Trophoblast cell (in vitro differentiated cells and primary cell): Measurements from ENCODE around the gene DNAH17.
A peak's percentile ranks its signal among the peaks of the same experiment; 100 is the strongest.

Experiments used
- DNase-seq, 2 donors: peaks; one replicate each; pipeline ENCODE4 v3.0.0-alpha.2; 2016
- H2AFZ ChIP-seq: 2 replicates; pipeline ENCODE4 v1.6.1; 2013; ENCODE audit warnings: low read length, moderate library complexity, mild to moderate bottlenecking; ENCODE audit not compliant: insufficient read depth, poor library complexity
- H2AK5ac ChIP-seq: 2 replicates; pipeline ENCODE4 v1.6.1; 2013; ENCODE audit warnings: mild to moderate bottlenecking, low read length
- H2BK120ac ChIP-seq: 2 replicates; pipeline ENCODE4 v1.6.1; 2013; ENCODE audit warnings: low read length, mild to moderate bottlenecking, moderate library complexity; ENCODE audit not compliant: insufficient read depth, poor library complexity
- H2BK12ac ChIP-seq: 2 replicates; pipeline ENCODE4 v1.6.1; 2013; ENCODE audit warnings: mild to moderate bottlenecking, low read length, moderate library complexity
- H2BK5ac ChIP-seq: 2 replicates; pipeline ENCODE4 v1.6.1; 2013; ENCODE audit warnings: low read length, low read depth, moderate library complexity, mild to moderate bottlenecking; ENCODE audit not compliant: poor library complexity
- H3K14ac ChIP-seq: 2 replicates; pipeline ENCODE4 v1.6.1; 2013; ENCODE audit warnings: mild to moderate bottlenecking, low read length
- H3K18ac ChIP-seq: 2 replicates; pipeline ENCODE4 v1.6.1; 2013; ENCODE audit warnings: mild to moderate bottlenecking, low read length
- H3K23ac ChIP-seq: 2 replicates; pipeline ENCODE4 v1.6.1; 2013; ENCODE audit warnings: low read length
- H3K27ac ChIP-seq: 2 replicates; pipeline ENCODE4 v1.5.1; 2013; ENCODE audit warnings: low read depth, mild to moderate bottlenecking, inconsistent platforms, low read length, moderate library complexity
- H3K27me3 ChIP-seq: 2 replicates; pipeline ENCODE4 v1.6.1; 2013; ENCODE audit warnings: inconsistent platforms, mild to moderate bottlenecking, low read length, moderate library complexity; ENCODE audit not compliant: insufficient read depth
- H3K36me3 ChIP-seq, 2 experiments: 1 replicate in 1 of 2; 2 replicates in 1 of 2; pipeline ENCODE4 v1.6.1; 2013; ENCODE audit warnings: low read length in 2 of 2, mild to moderate bottlenecking in 2 of 2, moderate library complexity in 1 of 2; ENCODE audit not compliant: insufficient read depth in 2 of 2, control insufficient read depth in 1 of 2
- H3K4ac ChIP-seq: 2 replicates; pipeline ENCODE4 v1.6.1; 2013; ENCODE audit warnings: low read depth, mild to moderate bottlenecking, low read length, moderate library complexity
- H3K4me1 ChIP-seq, 2 experiments: 1 replicate in 1 of 2; 2 replicates in 1 of 2; pipeline ENCODE4 v1.6.1; 2013; ENCODE audit warnings: low read length in 2 of 2, mild to moderate bottlenecking in 2 of 2, moderate library complexity in 1 of 2; ENCODE audit not compliant: insufficient read depth in 2 of 2, control insufficient read depth in 1 of 2
- H3K4me2 ChIP-seq: 2 replicates; pipeline ENCODE4 v1.6.1; 2013; ENCODE audit warnings: inconsistent platforms, mild to moderate bottlenecking, low read length, moderate library complexity
- H3K4me3 ChIP-seq: 2 replicates; pipeline ENCODE4 v1.5.1; 2013; ENCODE audit warnings: mild to moderate bottlenecking, low read depth, low read length, inconsistent platforms
- H3K79me1 ChIP-seq: one replicate; pipeline ENCODE4 v1.6.1; 2013; ENCODE audit warnings: low read length
- H3K79me2 ChIP-seq: 2 replicates; pipeline ENCODE4 v1.6.1; 2013; ENCODE audit warnings: low read length, mild to moderate bottlenecking; ENCODE audit not compliant: control insufficient read depth, insufficient read depth, poor library complexity
- H3K9ac ChIP-seq: 2 replicates; pipeline ENCODE4 v1.6.1; 2013; ENCODE audit warnings: mild to moderate bottlenecking, low read length
- H3K9me3 ChIP-seq: 2 replicates; pipeline ENCODE4 v1.6.1; 2013; ENCODE audit warnings: low read depth, mild to moderate bottlenecking, control low read depth, inconsistent platforms, low read length; ENCODE audit not compliant: insufficient read depth
- H4K12ac ChIP-seq: 2 replicates; pipeline ENCODE4 v1.6.1; 2013; ENCODE audit warnings: low read depth, mild to moderate bottlenecking, low read length, moderate library complexity
- H4K8ac ChIP-seq: 2 replicates; pipeline ENCODE4 v1.6.1; 2013; ENCODE audit warnings: low read depth, mild to moderate bottlenecking, low read length, moderate library complexity
- H4K91ac ChIP-seq: one replicate; pipeline ENCODE4 v1.6.1; 2013; ENCODE audit warnings: low read depth, mild to moderate bottlenecking, low read length, moderate library complexity
- WGBS: extraction: QIAGEN DNeasy Blood & Tissue Kit; methylation state at CpG from one replicate; pipeline ENCODE4 v1.1.7; 2013; ENCODE audit warnings: missing lambda C conversion rate; ENCODE audit not compliant: insufficient read length, insufficient coverage; ENCODE audit errors: extremely low coverage; 5-methylcytosine and 5-hydroxymethylcytosine counted together

Gene DNAH17

GRCh38 chr17:78611607-78612006 lies 34.4 kb upstream of the DNAH17 start:
- Histone ChIP-seq H2BK5ac (no peak overlapping the region), H3K27ac (peak overlapping the region; percentile 45), H3K4me2 (peak overlapping the region; percentile 28), H3K4ac (no peak overlapping the region), H3K23ac (no peak overlapping the region), H2AFZ (no peak overlapping the region), H3K36me3 (no peaks in the 10 kb centered on the region), H4K12ac (no peak overlapping the region), H3K18ac (no peak overlapping the region), H2BK120ac (no peak overlapping the region), H4K91ac (no peak overlapping the region), H2AK5ac (no peak overlapping the region), H3K4me1 (peaks cover 13 to 17% of the 10 kb centered on the region in 2 experiments), H3K27me3 (no peaks in the 10 kb centered on the region), H3K14ac (no peak overlapping the region), H2BK12ac (no peak overlapping the region), H3K79me2 (no peaks in the 10 kb centered on the region), H3K4me3 (no peak overlapping the region), H3K79me1 (peaks cover 11% of the 10 kb centered on the region), H3K9me3 (no peaks in the 10 kb centered on the region), H4K8ac (no peak overlapping the region), H3K9ac (no peak overlapping the region)
- DNase-seq = no peak
- no CpG with 5 or more reads among the region's 6 CpGs for WGBS

DNA sequence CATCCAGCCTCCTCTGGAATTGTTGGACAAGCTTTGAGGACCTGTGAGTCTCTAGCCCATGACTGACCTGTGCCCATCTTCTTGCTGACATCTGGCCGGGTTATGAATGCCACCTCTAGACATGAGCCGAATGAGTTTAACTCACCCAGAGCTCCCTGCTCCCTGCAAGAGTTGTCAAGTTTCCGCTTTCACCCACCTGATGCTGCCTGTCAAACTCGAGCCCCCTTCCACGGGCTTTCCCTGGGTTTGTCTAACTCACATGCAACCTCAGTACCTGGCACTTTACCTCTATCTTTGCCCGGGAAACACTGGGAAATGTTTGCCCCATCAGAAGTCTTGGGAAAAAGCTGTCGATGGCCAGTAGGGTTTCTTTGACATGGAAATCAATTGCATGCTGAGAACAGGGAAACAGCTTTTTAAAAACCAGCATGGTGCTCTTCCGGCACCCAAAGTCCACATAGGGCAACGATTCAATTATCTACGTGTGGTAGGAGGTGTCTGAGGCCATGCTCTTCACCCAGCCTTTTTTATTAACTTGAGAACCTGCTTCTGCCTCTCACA lies 33.8 kb upstream of the DNAH17 start:
- no CpG with 5 or more reads among the region's 10 CpGs for WGBS
- H2AFZ ChIP-seq = no peak overlapping the region
- no peak for DNase-seq

DNA sequence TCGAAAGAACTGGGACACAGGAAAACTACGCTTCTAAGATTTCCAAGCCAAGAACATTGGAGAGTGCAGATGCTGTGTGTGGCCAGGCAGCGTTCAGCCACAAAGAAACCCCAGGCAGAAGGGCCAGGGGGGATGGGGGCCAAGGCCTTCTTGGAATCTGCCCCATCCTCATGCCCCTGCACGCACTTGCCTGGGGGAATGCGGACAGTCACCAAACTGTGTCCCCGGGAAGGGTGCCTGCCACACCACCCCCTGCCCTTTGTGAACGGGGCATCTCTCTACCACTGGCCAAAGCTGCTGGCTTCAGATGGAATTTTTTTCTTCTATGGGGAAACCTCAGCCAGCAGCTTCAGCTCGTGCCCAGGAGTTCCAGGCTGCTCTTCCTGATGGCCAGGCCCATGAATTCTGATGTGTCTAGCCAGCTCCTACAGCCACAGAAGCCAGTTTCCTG lies 32.0 kb upstream of the DNAH17 start:
- Histone ChIP-seq H3K4ac (no peak overlapping the region), H3K36me3 (no peaks in the 10 kb centered on the region), H3K4me2 (no peak overlapping the region), H4K91ac (peak overlapping the region; percentile 63), H3K18ac (no peak overlapping the region), H2BK120ac (no peak overlapping the region), H3K23ac (no peak overlapping the region), H2BK5ac (no peak overlapping the region), H2AK5ac (no peak overlapping the region), H3K14ac (no peak overlapping the region), H3K27me3 (no peaks in the 10 kb centered on the region), H4K8ac (no peak overlapping the region), H2AFZ (no peak overlapping the region), H3K9me3 (no peaks in the 10 kb centered on the region), H4K12ac (no peak overlapping the region), H3K79me2 (no peaks in the 10 kb centered on the region), H3K9ac (no peak overlapping the region), H3K4me3 (no peak overlapping the region), H3K79me1 (peaks cover 9% of the 10 kb centered on the region), H3K4me1 (peaks cover 13 to 17% of the 10 kb centered on the region in 2 experiments), H3K27ac (no peak overlapping the region), H2BK12ac (no peak overlapping the region)
- DNase-seq = peak in 1 of 2 donors; percentile 47
- no CpG with 5 or more reads among the region's 8 CpGs for WGBS

More for the DNA sequence above, 33.8 kb upstream of the DNAH17 start:
- H4K12ac ChIP-seq = no peak overlapping the region
- H2BK5ac ChIP-seq = no peak overlapping the region
- H3K9ac ChIP-seq = no peak overlapping the region
- no peaks in the 10 kb centered on the region for H3K36me3 ChIP-seq
- H4K91ac ChIP-seq = peak overlapping the region; percentile 59
- H3K4me2 ChIP-seq = peak overlapping the region; percentile 28
- H3K4me3 ChIP-seq = no peak overlapping the region
- peak overlapping the region; percentile 21 for H3K18ac ChIP-seq
- no peak overlapping the region for H3K4ac ChIP-seq
- no peak overlapping the region for H4K8ac ChIP-seq
- peak overlapping the region; percentile 45 for H3K27ac ChIP-seq
- no peaks in the 10 kb centered on the region for H3K9me3 ChIP-seq
- no peak overlapping the region for H2AK5ac ChIP-seq
- H2BK120ac ChIP-seq = peak overlapping the region; percentile 25
- H3K79me2 ChIP-seq = no peaks in the 10 kb centered on the region
- peak overlapping the region; percentile 5 for H2BK12ac ChIP-seq
- H3K79me1 ChIP-seq = peaks cover 11% of the 10 kb centered on the region
- H3K27me3 ChIP-seq = no peaks in the 10 kb centered on the region
- H3K23ac ChIP-seq = no peak overlapping the region
- peaks cover 13 to 17% of the 10 kb centered on the region in 2 experiments for H3K4me1 ChIP-seq
- H3K14ac ChIP-seq = no peak overlapping the region

- H3K9ac ChIP-seq = no peak overlapping the region
- no peaks in the 10 kb centered on the region for H3K36me3 ChIP-seq
- no peak overlapping the region for H2AK5ac ChIP-seq
- no peak overlapping the region for H2BK12ac ChIP-seq
- no peak for DNase-seq
- no peaks in the 10 kb centered on the region for H3K9me3 ChIP-seq
- no peak overlapping the region for H4K8ac ChIP-seq
- peak overlapping the region; percentile 13 for H4K91ac ChIP-seq
- no peaks in the 10 kb centered on the region for H3K79me2 ChIP-seq
- H3K14ac ChIP-seq = no peak overlapping the region
- peaks cover 13 to 17% of the 10 kb centered on the region in 2 experiments for H3K4me1 ChIP-seq
- H3K4ac ChIP-seq = no peak overlapping the region
- H3K4me2 ChIP-seq = no peak overlapping the region
- no peaks in the 10 kb centered on the region for H3K27me3 ChIP-seq
- H3K27ac ChIP-seq = no peak overlapping the region
- H3K4me3 ChIP-seq = no peak overlapping the region
- no peak overlapping the region for H2AFZ ChIP-seq
- no peak overlapping the region for H3K18ac ChIP-seq
- no peak overlapping the region for H2BK120ac ChIP-seq
- WGBS = no CpG with 5 or more reads among the region's 8 CpGs
- H3K79me1 ChIP-seq = peaks cover 9% of the 10 kb centered on the region
- no peak overlapping the region for H4K12ac ChIP-seq
- no peak overlapping the region for H3K23ac ChIP-seq
- no peak overlapping the region for H2BK5ac ChIP-seq
These were observed 31.6 kb upstream of the DNAH17 start for GRCh38 chr17:78608804-78609186.
